Kidney epithelial cell (primary cell): ENCODE data around the gene LPCAT2. TPM values are rescaled to one million over a fixed set of nuclear protein-coding genes. Genes with fewer than 3 reads are reported as not detected.
A peak's percentile ranks its signal among the peaks of the same experiment; 100 is the strongest.

ENCODE experiments used
- DNase-seq: peaks from one replicate; pipeline ENCODE4 v3.0.0-alpha.2; 2010; ENCODE audit warnings: low read depth
- H3K27me3 ChIP-seq: 2 replicates; pipeline ENCODE4 v1.6.0; 2011; ENCODE audit warnings: low read length; ENCODE audit not compliant: control insufficient read depth, insufficient read depth
- H3K36me3 ChIP-seq: 2 replicates; pipeline ENCODE4 v1.5.1; 2011; ENCODE audit warnings: low read length; ENCODE audit not compliant: control insufficient read depth, insufficient read depth
- H3K4me3 ChIP-seq: 2 replicates; pipeline ENCODE4 v1.5.1; 2011; ENCODE audit warnings: low read depth, mild to moderate bottlenecking, control low read depth, low read length
- total RNA-seq: library from RNA; depleted of rRNA; stranded (reverse); fragments of >200 nt; gene quantifications from 2 replicates; pipeline ENCODE4 v1.2.3, GENCODE V29; 2015
- TF ChIP-seq, protein P1 (sequence below): IDR thresholded peaks from 2 replicates; pipeline ENCODE4 v1.5.1; 2011; ENCODE audit warnings: mild to moderate bottlenecking, moderate library complexity, low read length, control low read depth, inconsistent platforms; ENCODE audit not compliant: insufficient read depth, poor library complexity, severe bottlenecking

The LPCAT2 gene
- total RNA-seq, 1 donor from 2014 or later = 4.2 TPM

DNA sequence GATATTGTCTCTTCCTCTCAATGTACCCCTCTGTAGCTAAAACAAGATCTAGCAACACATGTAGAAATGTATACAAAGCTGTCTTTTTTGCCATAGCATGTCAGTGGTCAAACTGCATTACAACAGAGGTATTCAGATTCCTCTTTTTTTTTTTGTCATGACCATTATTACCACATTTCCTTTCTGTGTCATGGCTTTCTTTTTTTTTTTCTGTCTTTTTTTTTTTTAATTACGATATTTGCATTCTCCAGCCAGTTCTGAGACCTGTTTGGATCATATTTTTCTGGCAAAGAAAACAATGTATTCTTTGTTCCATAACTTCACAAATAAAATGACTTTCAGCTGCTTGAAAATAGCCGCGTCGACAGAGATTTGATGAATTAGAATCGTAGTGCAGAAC is 30.2 kb downstream of the LPCAT2 start:
- H3K36me3 ChIP-seq = no peaks in the 10 kb centered on the region
- TF ChIP-seq, protein P1, sequence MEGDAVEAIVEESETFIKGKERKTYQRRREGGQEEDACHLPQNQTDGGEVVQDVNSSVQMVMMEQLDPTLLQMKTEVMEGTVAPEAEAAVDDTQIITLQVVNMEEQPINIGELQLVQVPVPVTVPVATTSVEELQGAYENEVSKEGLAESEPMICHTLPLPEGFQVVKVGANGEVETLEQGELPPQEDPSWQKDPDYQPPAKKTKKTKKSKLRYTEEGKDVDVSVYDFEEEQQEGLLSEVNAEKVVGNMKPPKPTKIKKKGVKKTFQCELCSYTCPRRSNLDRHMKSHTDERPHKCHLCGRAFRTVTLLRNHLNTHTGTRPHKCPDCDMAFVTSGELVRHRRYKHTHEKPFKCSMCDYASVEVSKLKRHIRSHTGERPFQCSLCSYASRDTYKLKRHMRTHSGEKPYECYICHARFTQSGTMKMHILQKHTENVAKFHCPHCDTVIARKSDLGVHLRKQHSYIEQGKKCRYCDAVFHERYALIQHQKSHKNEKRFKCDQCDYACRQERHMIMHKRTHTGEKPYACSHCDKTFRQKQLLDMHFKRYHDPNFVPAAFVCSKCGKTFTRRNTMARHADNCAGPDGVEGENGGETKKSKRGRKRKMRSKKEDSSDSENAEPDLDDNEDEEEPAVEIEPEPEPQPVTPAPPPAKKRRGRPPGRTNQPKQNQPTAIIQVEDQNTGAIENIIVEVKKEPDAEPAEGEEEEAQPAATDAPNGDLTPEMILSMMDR = no peak
- H3K27me3 ChIP-seq = no peaks in the 10 kb centered on the region
- DNase-seq = no peak
- no peak overlapping the region for H3K4me3 ChIP-seq

DNA sequence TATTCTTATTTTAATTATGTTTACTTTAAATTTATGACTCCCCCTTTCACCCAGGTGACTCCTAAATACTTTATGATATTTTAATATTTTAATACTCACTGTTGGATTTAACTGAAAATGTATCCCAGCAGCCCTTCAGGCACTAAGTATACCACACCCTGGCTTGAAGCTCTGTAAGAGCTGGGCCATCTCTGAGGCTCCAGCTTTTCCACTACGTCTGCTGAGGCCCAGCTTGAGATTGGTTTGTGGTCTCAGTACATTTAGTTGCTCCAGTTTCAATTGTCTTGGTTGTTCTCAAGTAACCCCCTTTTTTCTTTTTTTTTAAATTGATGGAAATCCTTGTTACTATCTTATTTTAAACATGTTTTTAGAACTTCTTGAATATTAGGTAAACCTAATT is 30.6 kb downstream of the LPCAT2 start:
- Histone ChIP-seq H3K4me3 (no peak overlapping the region), H3K27me3 (no peaks in the 10 kb centered on the region), H3K36me3 (no peaks in the 10 kb centered on the region)
- TF ChIP-seq, protein P1 = no peak
- no peak for DNase-seq

DNA sequence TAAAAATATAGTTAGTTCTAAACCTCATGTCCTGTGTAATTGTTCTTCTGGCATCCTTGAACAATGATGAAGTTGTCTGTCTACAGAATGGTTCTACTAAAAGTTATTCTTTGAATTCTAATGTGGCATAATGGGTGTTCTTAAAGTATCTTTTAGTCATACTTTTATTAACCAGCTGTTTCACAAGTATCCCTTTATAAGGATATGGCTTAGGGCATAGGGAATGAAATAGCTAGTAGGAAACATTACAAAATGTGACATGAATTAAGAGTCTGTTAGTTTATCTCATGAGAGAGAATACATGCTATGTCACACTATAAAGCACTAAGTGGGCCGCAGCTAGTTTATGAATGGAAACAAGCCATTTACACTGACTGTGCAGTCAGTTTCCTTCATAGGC is 31.3 kb downstream of the LPCAT2 start:
- no peak overlapping the region for H3K4me3 ChIP-seq
- no peak for DNase-seq
- TF ChIP-seq, protein P1 = no peak

DNA sequence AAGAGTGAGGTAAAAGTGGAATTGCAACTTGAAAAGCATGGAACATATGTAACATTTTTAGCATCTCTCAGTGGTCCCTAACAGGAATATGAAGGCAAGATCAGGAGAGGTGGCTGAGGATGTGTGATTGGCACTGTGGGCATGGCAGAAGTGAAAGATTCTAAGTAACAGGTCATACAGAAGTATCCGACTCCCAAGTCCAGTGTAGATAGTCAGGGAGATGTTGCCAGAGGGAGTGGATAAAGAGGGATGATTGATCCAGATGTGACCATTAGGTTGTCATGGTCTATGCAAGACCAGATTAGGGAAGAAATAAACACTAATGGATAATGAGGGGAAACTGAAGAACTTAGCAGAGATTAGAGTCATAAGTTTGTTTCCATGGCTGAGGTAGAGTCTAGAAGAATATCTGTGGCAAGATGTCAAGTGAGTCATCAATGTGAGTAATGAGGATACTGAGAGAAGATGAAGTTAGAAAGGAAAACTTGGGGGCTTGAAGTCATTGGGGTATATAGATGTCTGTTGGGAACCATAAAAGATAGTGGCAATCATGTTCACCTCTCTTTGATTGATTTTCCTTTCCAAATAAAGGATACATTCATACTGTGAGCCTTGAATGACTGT is 33.7 kb downstream of the LPCAT2 start:
- TF ChIP-seq, protein P1 = no peak
- Histone ChIP-seq H3K27me3 (no peaks in the 10 kb centered on the region), H3K36me3 (no peaks in the 10 kb centered on the region), H3K4me3 (no peak overlapping the region)
- DNase-seq = peak; percentile 23

More for the DNA sequence above, 31.3 kb downstream of the LPCAT2 start:
- H3K36me3 ChIP-seq = no peaks in the 10 kb centered on the region
- no peaks in the 10 kb centered on the region for H3K27me3 ChIP-seq

DNA sequence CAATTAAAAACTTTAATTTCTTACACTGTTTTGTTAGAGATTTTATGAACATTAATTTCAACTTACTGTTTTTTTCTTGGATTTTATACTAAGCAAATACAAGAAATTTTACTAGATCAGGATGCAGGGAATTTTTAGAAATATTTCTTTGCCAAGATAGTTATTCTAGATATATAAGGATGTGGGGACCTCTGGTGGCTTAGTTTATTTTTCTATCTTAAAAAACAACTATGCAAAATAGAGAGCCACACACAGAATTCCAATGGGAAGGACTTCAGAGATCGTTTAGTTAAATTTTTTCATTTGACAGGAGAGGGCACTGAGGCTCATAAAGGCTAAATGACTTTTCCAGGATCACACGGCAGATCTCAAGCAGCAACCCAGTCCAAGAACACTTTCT is 34.6 kb downstream of the LPCAT2 start:
- H3K36me3 ChIP-seq = no peaks in the 10 kb centered on the region
- no peaks in the 10 kb centered on the region for H3K27me3 ChIP-seq
- DNase-seq = no peak
- TF ChIP-seq, protein P1 = peak; percentile 8
- no peak overlapping the region for H3K4me3 ChIP-seq

DNA sequence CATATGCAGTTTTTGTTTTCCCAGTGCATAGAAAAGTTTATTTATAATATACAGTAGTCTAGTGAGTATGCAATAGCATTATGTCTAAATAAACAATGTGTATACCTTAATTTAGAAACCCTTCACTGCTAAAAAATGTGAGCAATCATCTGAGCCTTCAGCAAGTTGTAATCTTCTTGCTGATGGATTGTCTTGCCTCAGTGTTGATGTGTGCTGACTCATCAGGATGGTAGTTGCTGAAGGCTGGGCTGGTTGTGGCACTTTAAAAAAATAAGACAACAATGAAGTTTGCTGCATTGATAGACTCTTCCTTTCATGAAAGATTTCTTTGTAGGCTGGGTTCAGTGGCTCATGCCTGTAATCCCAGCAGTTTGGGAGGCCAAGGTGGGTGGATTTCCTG is 43.7 kb downstream of the LPCAT2 start:
- Histone ChIP-seq H3K4me3 (no peak overlapping the region), H3K27me3 (no peaks in the 10 kb centered on the region), H3K36me3 (no peaks in the 10 kb centered on the region)
- TF ChIP-seq, protein P1 = no peak
- DNase-seq = peak; percentile 47
